ENCODE measurements around the gene CD81. TPM values are rescaled to one million over a fixed set of nuclear protein-coding genes. Genes with fewer than 3 reads are reported as not detected.

CD81 gene
- total and polyA plus RNA-seq, 8 donors = 595 to 754 (median 652) TPM

DNA sequence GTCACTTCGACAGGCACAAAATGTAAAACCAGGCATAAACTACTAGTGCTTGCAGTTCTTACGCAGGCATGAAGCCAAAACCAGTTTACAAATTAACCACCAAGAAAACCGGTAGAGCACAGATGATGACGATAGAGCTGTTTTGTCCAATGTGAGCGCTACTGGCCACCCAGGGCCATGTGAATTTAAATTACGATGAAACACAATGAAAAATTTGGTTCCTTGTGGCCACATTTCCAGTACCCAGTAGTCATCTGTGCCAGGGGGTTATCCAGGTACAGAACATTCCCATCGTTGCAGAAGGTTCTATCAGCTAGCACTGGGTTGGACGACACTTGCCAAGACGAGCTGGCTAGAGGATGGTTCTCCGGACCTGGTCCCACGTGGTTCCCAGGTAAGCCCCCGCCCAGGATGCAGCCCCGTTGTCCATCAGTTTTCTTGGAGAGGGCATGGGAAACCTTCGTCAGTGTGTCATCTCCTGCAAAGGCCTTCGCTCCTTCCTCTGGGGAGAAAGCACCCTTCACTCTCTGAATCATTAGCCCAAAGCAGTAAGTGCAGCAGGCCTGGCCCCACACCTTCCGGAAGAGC lies 1.1 kb upstream of the CD81 start:
- TF ChIP-seq, protein P1, sequence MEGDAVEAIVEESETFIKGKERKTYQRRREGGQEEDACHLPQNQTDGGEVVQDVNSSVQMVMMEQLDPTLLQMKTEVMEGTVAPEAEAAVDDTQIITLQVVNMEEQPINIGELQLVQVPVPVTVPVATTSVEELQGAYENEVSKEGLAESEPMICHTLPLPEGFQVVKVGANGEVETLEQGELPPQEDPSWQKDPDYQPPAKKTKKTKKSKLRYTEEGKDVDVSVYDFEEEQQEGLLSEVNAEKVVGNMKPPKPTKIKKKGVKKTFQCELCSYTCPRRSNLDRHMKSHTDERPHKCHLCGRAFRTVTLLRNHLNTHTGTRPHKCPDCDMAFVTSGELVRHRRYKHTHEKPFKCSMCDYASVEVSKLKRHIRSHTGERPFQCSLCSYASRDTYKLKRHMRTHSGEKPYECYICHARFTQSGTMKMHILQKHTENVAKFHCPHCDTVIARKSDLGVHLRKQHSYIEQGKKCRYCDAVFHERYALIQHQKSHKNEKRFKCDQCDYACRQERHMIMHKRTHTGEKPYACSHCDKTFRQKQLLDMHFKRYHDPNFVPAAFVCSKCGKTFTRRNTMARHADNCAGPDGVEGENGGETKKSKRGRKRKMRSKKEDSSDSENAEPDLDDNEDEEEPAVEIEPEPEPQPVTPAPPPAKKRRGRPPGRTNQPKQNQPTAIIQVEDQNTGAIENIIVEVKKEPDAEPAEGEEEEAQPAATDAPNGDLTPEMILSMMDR (IDR thresholded peaks at IDR 0.05) = no peak
- peak overlapping the region in 1 of 2 donors; percentile 47 for H3K27ac ChIP-seq
- peaks cover 0 to 19% of the 10 kb centered on the region in 2 donors for H3K27me3 ChIP-seq
- peak; percentile 36 for ATAC-seq
- no peaks in the 10 kb centered on the region for H3K36me3 ChIP-seq
- intact Hi-C loops (cut with DNase I) = no loop called here
- H3K9me3 ChIP-seq = no peaks in the 10 kb centered on the region
- peaks cover 14 to 39% of the 10 kb centered on the region in 2 donors for H3K4me1 ChIP-seq
- H3K4me3 ChIP-seq = no peak overlapping the region
- peak in 2 of 4 donors; percentile 36 to 73 for DNase-seq

DNA sequence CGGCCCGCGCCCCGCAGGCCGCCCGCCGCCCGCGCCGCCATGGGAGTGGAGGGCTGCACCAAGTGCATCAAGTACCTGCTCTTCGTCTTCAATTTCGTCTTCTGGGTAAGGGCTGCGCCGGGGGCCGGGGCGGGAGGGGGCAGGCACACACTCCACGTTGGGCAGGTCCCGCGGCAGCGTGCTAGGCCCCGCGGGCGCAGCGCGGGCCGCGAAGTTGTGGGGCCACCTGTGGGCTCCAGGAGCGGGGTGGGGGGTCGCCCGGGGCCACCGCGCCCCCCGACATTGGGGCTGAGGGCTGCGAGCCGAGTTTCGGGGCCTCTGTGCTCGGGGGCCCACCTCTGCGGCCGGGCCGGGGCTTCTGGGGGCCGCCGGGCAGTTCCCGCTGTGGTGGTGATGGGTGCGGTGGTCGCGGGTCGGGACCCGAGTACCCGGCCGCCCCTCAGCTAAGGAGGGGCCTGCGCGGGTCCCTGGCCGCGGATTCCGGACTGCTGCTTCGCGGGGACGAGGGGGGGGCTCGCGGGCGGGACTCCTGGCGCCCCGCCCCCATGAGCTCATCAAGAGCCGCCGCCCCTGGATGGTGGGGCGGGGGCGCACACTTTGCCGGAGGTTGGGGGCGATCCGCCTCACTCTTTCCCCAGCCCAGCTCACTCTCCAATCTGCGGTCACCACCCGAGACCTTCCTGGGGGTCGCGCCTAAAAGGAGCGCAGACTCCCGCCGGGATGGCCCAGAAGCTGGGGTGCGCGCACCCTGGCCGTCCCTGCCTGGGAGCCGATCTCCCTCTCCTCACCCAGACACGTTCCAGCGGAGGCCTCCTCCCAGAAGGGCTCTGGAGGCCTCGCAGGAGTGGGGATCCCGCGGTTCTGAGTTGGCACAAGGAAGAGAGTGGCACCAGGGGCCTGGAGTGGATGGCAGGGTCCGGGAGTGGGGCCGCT lies 667 bp downstream of the CD81 start:
- intact Hi-C loops (cut with DNase I) = no loop called here
- peak; percentile 58 for ATAC-seq
- Histone ChIP-seq H3K36me3 (no peaks in the 10 kb centered on the region), H3K4me1 (peaks cover 29 to 56% of the 10 kb centered on the region in 2 donors), H3K4me3 (peak overlapping the region; percentile 81 to 98), H3K9me3 (no peaks in the 10 kb centered on the region), H3K27ac (peak overlapping the region; percentile 94 to 97), H3K27me3 (peaks cover 0 to 19% of the 10 kb centered on the region in 2 donors)
- TF ChIP-seq, protein P1 (IDR thresholded peaks at IDR 0.05) = no peak
- DNase-seq = peak; percentile 72 to 89 (median 83)

DNA sequence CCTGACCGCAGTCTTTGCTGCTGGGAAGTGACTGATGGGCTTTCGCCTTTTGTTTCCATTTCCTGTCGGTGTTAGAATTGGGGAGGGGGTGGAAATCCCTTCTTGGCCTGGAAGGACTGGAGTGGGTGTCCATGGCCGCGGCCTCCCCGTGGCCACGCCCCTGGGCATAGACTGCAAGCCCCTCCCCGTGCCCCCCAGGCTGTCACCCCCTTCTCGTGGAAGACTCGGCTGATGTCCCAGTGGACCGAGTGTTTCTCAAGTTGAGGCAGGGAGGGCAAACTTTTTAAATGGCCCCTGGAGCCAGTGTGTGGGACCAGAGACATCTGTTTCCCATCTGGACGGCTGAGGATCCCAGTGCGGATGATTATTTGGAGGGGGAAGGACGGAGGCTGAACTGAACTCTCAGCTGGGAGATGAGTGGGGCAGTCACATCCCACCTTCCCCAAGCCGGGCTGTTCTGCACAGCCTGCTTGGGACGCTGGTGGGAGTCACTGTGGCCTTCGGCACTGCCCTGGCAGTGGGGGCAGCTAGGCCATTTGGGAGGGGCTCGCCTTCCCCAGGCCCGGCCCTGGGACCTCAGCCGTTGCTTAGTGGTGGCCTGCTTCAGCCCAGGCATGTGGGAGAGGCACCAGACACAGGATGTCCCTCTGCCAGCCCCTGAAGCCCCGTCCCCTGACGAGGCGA lies 1.6 kb downstream of the CD81 start:
- TF ChIP-seq, protein P1 (IDR thresholded peaks at IDR 0.05) = no peak

DNA sequence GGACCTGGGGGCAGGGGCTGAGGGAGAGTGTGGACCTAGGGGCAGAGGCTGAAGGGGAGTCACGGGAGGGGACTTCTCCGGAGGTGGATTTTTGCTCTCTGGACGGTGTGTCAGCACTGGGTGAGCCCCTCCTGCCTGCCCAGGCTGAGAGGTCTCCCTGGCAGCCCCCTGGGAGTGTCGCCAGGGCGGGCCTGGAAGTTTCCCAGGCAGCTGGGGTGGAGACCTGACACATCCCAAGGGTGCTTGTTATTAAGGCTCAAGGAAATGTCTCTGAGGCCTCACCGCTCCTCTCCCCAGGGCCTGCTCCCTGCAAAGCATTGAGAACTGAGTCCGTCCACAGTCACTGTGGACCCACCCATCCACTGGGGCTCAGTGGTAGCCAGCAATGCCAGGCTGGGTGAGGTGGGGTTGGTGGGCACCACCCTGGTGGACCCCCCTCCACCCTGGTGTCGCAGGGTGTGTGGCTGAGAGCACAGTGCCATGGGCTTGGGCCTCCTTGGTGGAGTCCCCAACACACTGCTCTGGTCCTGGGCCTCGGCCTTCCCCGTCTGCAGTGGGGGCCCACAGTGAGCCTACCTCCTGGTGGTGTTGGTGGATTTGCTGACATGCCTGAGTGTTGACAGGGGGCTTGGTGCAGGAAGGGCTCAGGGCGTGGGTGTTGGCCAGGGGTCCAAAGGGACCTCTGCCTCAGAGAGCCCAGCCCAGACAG lies 2.5 kb downstream of the CD81 start:
- Histone ChIP-seq H3K36me3 (no peaks in the 10 kb centered on the region), H3K9me3 (no peaks in the 10 kb centered on the region), H3K27ac (peak overlapping the region; percentile 87 to 94), H3K4me3 (peak overlapping the region; percentile 3 to 81), H3K4me1 (peaks cover 41 to 72% of the 10 kb centered on the region in 2 donors), H3K27me3 (peaks cover 0 to 19% of the 10 kb centered on the region in 2 donors)
- TF ChIP-seq, protein P1 (IDR thresholded peaks at IDR 0.05) = no peak
- ATAC-seq = no peak
- intact Hi-C loops (cut with DNase I) = no loop called here
- DNase-seq = peak in 1 of 4 donors; percentile 64

More for the DNA sequence above, 1.6 kb downstream of the CD81 start:
- Histone ChIP-seq H3K27ac (peak overlapping the region; percentile 94 to 97), H3K27me3 (peaks cover 0 to 19% of the 10 kb centered on the region in 2 donors), H3K36me3 (no peaks in the 10 kb centered on the region), H3K4me3 (peak overlapping the region; percentile 81 to 98), H3K4me1 (peaks cover 38 to 65% of the 10 kb centered on the region in 2 donors), H3K9me3 (no peaks in the 10 kb centered on the region)
- intact Hi-C loops (cut with DNase I) = no loop called here
- ATAC-seq (no peak), DNase-seq (peak in 3 of 4 donors; percentile 77 to 96 (median 92))
